GM23338 (cell line): Measurements from ENCODE around the gene EFR3B. TPM values are rescaled to one million over a fixed set of nuclear protein-coding genes. Genes with fewer than 3 reads are reported as not detected.

Experiments
- ATAC-seq: fragments of 200-7000 bp; cut with Tn5 transposase; 3 replicates; pipeline ENCODE4 v1.9.1; 2020
- DNase-seq: peaks from one replicate; pipeline ENCODE4 v3.0.0-alpha.2; 2015; ENCODE audit warnings: low spot score
- H2AFZ ChIP-seq: fragments of 200-600 bp; sonication (generic); 2 replicates; pipeline ENCODE4 v1.8.0; 2016; ENCODE audit warnings: antibody characterized with exemption, mild to moderate bottlenecking, moderate library complexity
- H3F3A ChIP-seq: fragments of 200-600 bp; sonication (generic); replicated peaks from 2 replicates; pipeline ENCODE4 v1.8.0; 2017; ENCODE audit warnings: antibody characterized with exemption, mixed run types, low read depth
- H3K27ac ChIP-seq: fragments of 200-600 bp; sonication (generic); 2 replicates; pipeline ENCODE4 v1.6.1; 2016; ENCODE audit warnings: low read depth
- H3K27me3 ChIP-seq: fragments of 200-600 bp; sonication (generic); 2 replicates; pipeline ENCODE4 v1.8.0; 2016; ENCODE audit warnings: mild to moderate bottlenecking, mixed run types, moderate library complexity; ENCODE audit not compliant: insufficient read depth
- H3K36me3 ChIP-seq: fragments of 200-600 bp; sonication (generic); 2 replicates; pipeline ENCODE4 v1.8.0; 2016; ENCODE audit warnings: mild to moderate bottlenecking; ENCODE audit not compliant: insufficient read depth
- H3K4me1 ChIP-seq: fragments of 200-600 bp; sonication (generic); 2 replicates; pipeline ENCODE4 v1.8.0; 2016; ENCODE audit warnings: mild to moderate bottlenecking, moderate library complexity; ENCODE audit not compliant: insufficient read depth
- H3K4me2 ChIP-seq: fragments of 200-600 bp; sonication (generic); 2 replicates; pipeline ENCODE4 v1.7.1; 2017; ENCODE audit warnings: mixed run types
- H3K4me3 ChIP-seq: fragments of 200-600 bp; sonication (generic); 2 replicates; pipeline ENCODE4 v1.6.1; 2016; ENCODE audit warnings: mixed run types
- H3K79me2 ChIP-seq: fragments of 200-600 bp; sonication (generic); replicated peaks from 2 replicates; pipeline ENCODE4 v1.8.0; 2017; ENCODE audit warnings: mild to moderate bottlenecking; ENCODE audit not compliant: insufficient read depth
- H3K9me2 ChIP-seq: fragments of 200-600 bp; sonication (generic); 2 replicates; pipeline ENCODE4 v1.8.0; 2017; ENCODE audit not compliant: insufficient read depth
- H4K20me1 ChIP-seq: fragments of 200-600 bp; sonication (generic); replicated peaks from 2 replicates; pipeline ENCODE4 v1.8.0; 2017; ENCODE audit warnings: mild to moderate bottlenecking; ENCODE audit not compliant: insufficient read depth
- H3K27ac Mint-ChIP-seq: 2 replicates; pipeline ENCODE4 v1.8.0; 2020; ENCODE audit warnings: inconsistent platforms, mild to moderate bottlenecking, moderate library complexity, mixed read lengths
- H3K27me3 Mint-ChIP-seq: 3 replicates; pipeline ENCODE4 v1.8.0; 2022; ENCODE audit warnings: low read depth, mild to moderate bottlenecking, moderate library complexity, mixed read lengths, inconsistent platforms; ENCODE audit not compliant: insufficient read depth, poor library complexity
- H3K36me3 Mint-ChIP-seq: 3 replicates; pipeline ENCODE4 v1.8.0; 2021; ENCODE audit warnings: low read depth, mild to moderate bottlenecking, inconsistent platforms, moderate library complexity, mixed read lengths
- H3K4me1 Mint-ChIP-seq: 3 replicates; pipeline ENCODE4 v1.8.0; 2020; ENCODE audit warnings: mild to moderate bottlenecking, inconsistent platforms, mixed read lengths
- H3K4me3 Mint-ChIP-seq: 3 replicates; pipeline ENCODE4 v1.8.0; 2021; ENCODE audit warnings: moderate library complexity, mild to moderate bottlenecking, inconsistent platforms, mixed read lengths
- H3K9me3 Mint-ChIP-seq: 3 replicates; pipeline ENCODE4 v1.8.0; 2020; ENCODE audit warnings: moderate library complexity, mild to moderate bottlenecking, inconsistent platforms, mixed read lengths
- ETS1 ChIP-seq: IDR thresholded peaks from 2 replicates; pipeline ENCODE4 v1.6.1; 2016; ENCODE audit warnings: antibody characterized with exemption
- EZH2 ChIP-seq: fragments of 200-600 bp; sonication (generic); IDR thresholded peaks from one replicate; pipeline ENCODE4 v1.8.0; 2017; ENCODE audit warnings: antibody characterized with exemption, mild to moderate bottlenecking, low read depth; ENCODE audit not compliant: unreplicated experiment
- NANOG ChIP-seq: IDR thresholded peaks from 2 replicates; pipeline ENCODE4 v1.6.1; 2016; ENCODE audit warnings: antibody characterized with exemption, borderline replicate concordance
- ZNF114 ChIP-seq: fragments of 250-450 bp; sonication (Bioruptor Pico); IDR thresholded peaks from 2 replicates; pipeline ENCODE4 v1.5.0; 2020; ENCODE audit warnings: mild to moderate bottlenecking, moderate library complexity
- ZNF331 ChIP-seq: fragments of 250-450 bp; sonication (Bioruptor Pico); IDR thresholded peaks from 2 replicates; pipeline ENCODE4 v1.5.0; 2020; ENCODE audit warnings: low read depth, mild to moderate bottlenecking, moderate library complexity
- ZNF462 ChIP-seq: fragments of 250-450 bp; sonication (Bioruptor Pico); IDR thresholded peaks from 2 replicates; pipeline ENCODE4 v1.5.0; 2020; ENCODE audit warnings: mild to moderate bottlenecking, moderate library complexity
- polyA plus RNA-seq: library from polyadenylated mRNA; unstranded; fragments of >200 nt; fragmentation: Nextera tagmentation; extraction: Ambion mirVana; gene quantifications from 2 replicates; pipeline ENCODE4 v1.2.1, GENCODE V29; 2016
- total RNA-seq: library from RNA; depleted of rRNA; stranded (reverse); fragments of >200 nt; shearing (Covaris generic); gene quantifications from 2 replicates; pipeline ENCODE4 v1.2.3, GENCODE V29; 2014

EFR3B gene
- total and polyA plus RNA-seq, 2 experiments from 2014 or later: 3.3 to 10.7 TPM

GRCh38 chr2:25122367-25122766, 80.5 kb downstream of the EFR3B start:
- Histone ChIP-seq H3K4me1 (no peaks in the 10 kb centered on the region), H3K4me2 (no peak overlapping the region), H3K27me3 (no peaks in the 10 kb centered on the region), H2AFZ (no peak overlapping the region), H3F3A (no peaks in the 10 kb centered on the region), H3K4me3 (no peak overlapping the region), H3K79me2 (no peaks in the 10 kb centered on the region), H3K27ac (no peak overlapping the region), H3K9me2 (no peaks in the 10 kb centered on the region), H3K36me3 (no peaks in the 10 kb centered on the region), H4K20me1 (no peaks in the 10 kb centered on the region)
- no peak for ATAC-seq
- TF ChIP-seq ETS1: no peak
- no peak for TF ChIP-seq ZNF114 (CRISPR knock-in tag)
- no peak for TF ChIP-seq ZNF462 (CRISPR knock-in tag)
- TF ChIP-seq NANOG: no peak
- TF ChIP-seq ZNF331 (CRISPR knock-in tag): no peak
- DNase-seq: no peak
- no peak overlapping the region for H3K4me3 Mint-ChIP-seq
- H3K27ac Mint-ChIP-seq: no peak overlapping the region
- no peaks in the 10 kb centered on the region for H3K27me3 Mint-ChIP-seq
- H3K4me1 Mint-ChIP-seq: no peaks in the 10 kb centered on the region
- H3K9me3 Mint-ChIP-seq: no peaks in the 10 kb centered on the region
- peaks cover 4% of the 10 kb centered on the region; the same call in 2 of the 3 replicates for H3K36me3 Mint-ChIP-seq

- H3K4me3 ChIP-seq: no peak overlapping the region
- Mint-ChIP-seq H3K9me3 (no peaks in the 10 kb centered on the region), H3K27ac (no peak overlapping the region), H3K4me1 (no peaks in the 10 kb centered on the region), H3K36me3 (peaks cover 4% of the 10 kb centered on the region; the same call in 2 of the 3 replicates), H3K4me3 (no peak overlapping the region), H3K27me3 (peaks cover 4% of the 10 kb centered on the region)
- H3K9me2 ChIP-seq: no peaks in the 10 kb centered on the region
- DNase-seq (no peak), ATAC-seq (no peak)
- no peaks in the 10 kb centered on the region for H3F3A ChIP-seq
- TF ChIP-seq ZNF114 (CRISPR knock-in tag): no peak
- no peak for TF ChIP-seq EZH2
- no peaks in the 10 kb centered on the region for H3K79me2 ChIP-seq
- H3K4me2 ChIP-seq: no peak overlapping the region
- H3K36me3 ChIP-seq: no peaks in the 10 kb centered on the region
- H3K27me3 ChIP-seq: no peaks in the 10 kb centered on the region
- H3K4me1 ChIP-seq: no peaks in the 10 kb centered on the region
- no peak overlapping the region for H3K27ac ChIP-seq
- H2AFZ ChIP-seq: no peak overlapping the region
- no peaks in the 10 kb centered on the region for H4K20me1 ChIP-seq
Measured at GRCh38 chr2:25123682-25124081, 81.8 kb downstream of the EFR3B start.
